Measurements from ENCODE around the gene CPLX4.

Gene CPLX4

DNA sequence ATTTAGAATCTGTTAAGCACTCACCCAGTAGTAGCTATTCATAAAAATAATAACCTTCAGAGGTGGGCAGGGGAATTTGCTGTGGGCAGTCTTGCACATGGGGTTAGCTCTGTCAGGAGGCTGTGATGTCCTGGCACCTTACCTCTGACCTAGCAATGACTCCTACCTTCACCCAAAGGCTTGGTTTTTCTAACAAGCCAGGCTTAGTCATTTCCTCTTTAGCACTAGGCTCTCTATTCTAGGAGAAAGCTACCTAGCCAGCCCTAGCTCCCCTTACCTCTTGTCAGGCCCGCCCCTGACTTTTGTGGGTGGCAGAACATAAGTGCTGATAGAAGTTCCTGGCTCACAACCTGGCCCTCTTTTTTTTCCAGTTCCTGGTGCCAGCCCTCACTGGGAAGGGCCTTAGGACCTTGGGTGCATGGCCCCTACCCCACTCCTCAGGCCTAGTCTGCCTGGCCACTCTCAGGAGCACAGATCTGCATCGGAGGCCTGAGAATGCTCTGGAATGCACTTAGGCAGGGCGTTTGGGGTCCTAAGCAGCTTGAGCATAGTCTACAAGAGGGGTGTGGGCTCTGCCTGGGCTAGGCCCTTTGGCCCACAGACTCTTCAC, 17.7 kb downstream of the CPLX4 start:
- TF ChIP-seq, protein P1, sequence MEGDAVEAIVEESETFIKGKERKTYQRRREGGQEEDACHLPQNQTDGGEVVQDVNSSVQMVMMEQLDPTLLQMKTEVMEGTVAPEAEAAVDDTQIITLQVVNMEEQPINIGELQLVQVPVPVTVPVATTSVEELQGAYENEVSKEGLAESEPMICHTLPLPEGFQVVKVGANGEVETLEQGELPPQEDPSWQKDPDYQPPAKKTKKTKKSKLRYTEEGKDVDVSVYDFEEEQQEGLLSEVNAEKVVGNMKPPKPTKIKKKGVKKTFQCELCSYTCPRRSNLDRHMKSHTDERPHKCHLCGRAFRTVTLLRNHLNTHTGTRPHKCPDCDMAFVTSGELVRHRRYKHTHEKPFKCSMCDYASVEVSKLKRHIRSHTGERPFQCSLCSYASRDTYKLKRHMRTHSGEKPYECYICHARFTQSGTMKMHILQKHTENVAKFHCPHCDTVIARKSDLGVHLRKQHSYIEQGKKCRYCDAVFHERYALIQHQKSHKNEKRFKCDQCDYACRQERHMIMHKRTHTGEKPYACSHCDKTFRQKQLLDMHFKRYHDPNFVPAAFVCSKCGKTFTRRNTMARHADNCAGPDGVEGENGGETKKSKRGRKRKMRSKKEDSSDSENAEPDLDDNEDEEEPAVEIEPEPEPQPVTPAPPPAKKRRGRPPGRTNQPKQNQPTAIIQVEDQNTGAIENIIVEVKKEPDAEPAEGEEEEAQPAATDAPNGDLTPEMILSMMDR (IDR thresholded peaks at IDR 0.05), result no peak
- no peak overlapping the region for H3K27ac ChIP-seq
- no peak for DNase-seq (ENCODE audit: low spot score)
- no peak overlapping the region for H3K4me3 ChIP-seq

DNA sequence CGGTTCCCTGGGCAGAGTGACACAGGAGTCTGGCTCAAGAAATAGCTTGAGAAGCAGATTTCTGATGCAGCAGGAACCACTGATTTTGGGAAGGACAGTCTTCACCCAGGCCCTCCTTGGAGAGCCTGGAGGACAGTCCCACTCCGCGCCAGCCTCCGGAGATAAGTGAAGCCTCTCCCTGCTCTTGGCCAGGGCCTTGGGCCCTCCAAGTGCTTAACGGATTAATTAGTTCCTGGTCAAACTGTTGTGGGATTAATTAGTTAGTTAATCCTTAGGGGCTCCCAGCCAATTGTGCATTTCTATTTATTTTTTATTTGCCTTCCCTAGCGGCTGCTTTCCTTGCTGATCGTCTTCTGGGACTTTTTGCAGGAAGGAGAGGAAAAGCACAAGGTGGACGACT, 19.6 kb downstream of the CPLX4 start:
- TF ChIP-seq, protein P1 (IDR thresholded peaks at IDR 0.05), result no peak
- H3K4me3 ChIP-seq, result no peak overlapping the region
- H3K27ac ChIP-seq, result no peak overlapping the region
- DNase-seq (ENCODE audit: low spot score), result no peak

DNA sequence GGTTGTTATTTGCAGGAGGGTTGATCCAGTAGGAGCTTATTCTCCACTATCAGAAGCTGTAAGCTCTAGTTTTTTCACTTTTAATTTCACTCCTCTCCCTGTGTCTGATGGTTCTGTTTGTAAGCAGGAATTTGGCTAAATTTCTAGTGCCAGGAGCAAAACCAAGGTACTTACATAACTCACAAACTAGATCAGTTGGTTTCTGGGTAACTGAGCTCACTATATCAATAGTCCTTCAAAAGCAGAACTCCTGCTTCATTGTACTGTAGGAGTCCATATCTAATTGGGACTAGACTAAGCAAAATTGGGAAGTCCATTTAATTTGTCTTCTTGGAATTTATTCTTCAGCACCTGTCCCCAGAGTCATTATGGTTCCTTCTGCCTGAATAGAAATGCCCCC, 25.1 kb downstream of the CPLX4 start:
- DNase-seq (ENCODE audit: low spot score), result no peak
- no peak overlapping the region for H3K27ac ChIP-seq
- no peak overlapping the region for H3K4me3 ChIP-seq
- TF ChIP-seq, protein P1 (IDR thresholded peaks at IDR 0.05), result no peak

DNA sequence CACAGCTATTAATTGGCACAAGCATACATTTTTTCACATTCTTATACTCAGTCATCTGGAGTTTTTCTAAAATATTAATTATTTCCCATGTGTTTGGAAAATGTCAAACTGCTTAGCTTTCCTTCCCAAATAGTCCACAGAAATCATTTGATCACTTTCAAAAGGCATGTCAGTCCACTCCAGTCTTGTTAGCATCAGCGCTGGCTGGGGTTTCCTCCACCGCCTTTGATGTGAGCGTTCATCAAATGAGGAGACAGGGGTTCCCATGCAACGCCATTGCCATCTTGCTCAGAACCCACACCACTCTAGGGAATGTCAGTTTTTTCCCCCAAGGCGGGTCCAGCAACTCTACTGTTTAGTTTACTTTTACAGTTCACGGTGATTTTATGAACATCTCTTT, 32.1 kb downstream of the CPLX4 start:
- TF ChIP-seq, protein P1 (IDR thresholded peaks at IDR 0.05), result no peak
- DNase-seq (ENCODE audit: low spot score), result no peak
- H3K4me3 ChIP-seq, result no peak overlapping the region
- H3K27ac ChIP-seq, result no peak overlapping the region

DNA sequence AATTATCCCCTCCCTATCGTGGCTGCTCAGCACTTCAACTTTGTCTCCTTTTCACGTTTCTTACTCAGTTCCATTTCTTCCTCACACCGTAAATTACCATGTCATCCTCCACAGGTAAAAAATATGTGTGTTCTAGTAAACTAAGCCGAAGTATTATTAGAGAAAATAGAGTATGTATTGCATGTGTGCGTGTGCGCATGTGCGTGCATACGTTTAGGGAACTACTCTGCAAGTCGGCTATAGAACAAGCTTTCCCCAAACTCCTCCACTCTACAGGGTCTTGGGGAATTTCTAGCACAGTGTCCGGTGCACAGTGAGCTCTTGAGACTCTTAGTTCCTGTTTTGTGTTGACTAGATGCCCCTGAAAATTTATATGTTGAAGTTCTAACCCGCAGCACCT, 36.1 kb downstream of the CPLX4 start:
- Histone ChIP-seq H3K27ac (no peak overlapping the region), H3K4me3 (no peak overlapping the region)
- TF ChIP-seq, protein P1 (IDR thresholded peaks at IDR 0.05), result no peak
- DNase-seq (ENCODE audit: low spot score), result no peak

DNA sequence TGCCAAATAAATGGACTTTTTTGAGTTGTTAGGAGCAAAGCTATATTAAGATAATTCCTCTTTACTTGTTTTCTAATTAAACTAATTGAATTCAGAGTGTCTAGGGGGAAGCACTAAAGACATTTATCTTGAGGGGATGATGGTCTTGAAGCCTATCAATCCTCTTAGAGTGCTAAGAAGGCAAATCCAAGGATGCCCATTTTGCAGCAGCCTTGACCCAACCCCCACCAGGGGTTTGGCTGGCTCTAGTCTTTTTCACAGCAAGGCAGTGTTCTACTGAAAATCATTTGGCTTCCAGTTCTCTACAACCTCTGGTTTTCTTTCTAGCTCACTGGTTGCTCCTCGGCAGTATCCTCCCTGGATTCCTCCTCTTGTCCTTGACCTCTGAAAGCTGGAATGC, 38.7 kb downstream of the CPLX4 start:
- Histone ChIP-seq H3K27ac (no peak overlapping the region), H3K4me3 (no peak overlapping the region)
- TF ChIP-seq, protein P1 (IDR thresholded peaks at IDR 0.05), result no peak
- no peak for DNase-seq (ENCODE audit: low spot score)

DNA sequence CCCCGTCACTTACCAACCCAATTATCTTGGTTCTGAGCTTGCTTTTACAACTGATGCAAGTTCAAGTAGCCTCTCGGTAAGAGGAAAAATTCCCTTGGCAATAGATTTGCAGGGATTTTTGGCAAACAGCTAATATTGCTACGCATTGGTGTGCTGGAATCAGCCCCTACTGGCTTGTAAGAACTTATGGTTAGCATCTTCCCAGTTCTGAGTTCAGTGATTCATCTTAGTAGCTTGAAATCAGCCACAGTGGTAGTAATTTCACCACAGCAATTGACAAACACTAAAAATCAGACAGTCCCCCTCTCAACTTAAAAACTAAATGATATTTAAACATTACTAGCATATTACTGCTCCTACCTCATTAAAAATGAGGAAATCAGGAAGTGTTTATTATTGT, 39.3 kb downstream of the CPLX4 start:
- DNase-seq (ENCODE audit: low spot score), result no peak
- Histone ChIP-seq H3K4me3 (no peak overlapping the region), H3K27ac (no peak overlapping the region)
- TF ChIP-seq, protein P1 (IDR thresholded peaks at IDR 0.05), result no peak

Data from coronary artery (tissue), 2 donors.